MM.1S (cell line): ENCODE results near the gene FOXP1.

Experiments
- DNase-seq: peaks from one replicate; pipeline ENCODE4 v3.0.0-alpha.2; 2015
- H2AFZ ChIP-seq: fragments of 300-600 bp; sonication (generic); 2 replicates; pipeline ENCODE4 v1.6.0; 2016; ENCODE audit warnings: antibody characterized with exemption, low read length
- H3F3A ChIP-seq: fragments of 300-600 bp; sonication (generic); 2 replicates; pipeline ENCODE4 v1.6.1; 2016; ENCODE audit warnings: mild to moderate bottlenecking, antibody characterized with exemption, low read length, moderate library complexity, mixed read lengths; ENCODE audit not compliant: insufficient read depth
- H3K27ac ChIP-seq: fragments of 300-600 bp; sonication (generic); 2 replicates; pipeline ENCODE4 v1.5.1; 2016; ENCODE audit warnings: mild to moderate bottlenecking, low read length
- H3K27me3 ChIP-seq: fragments of 300-600 bp; sonication (generic); replicated peaks from 2 replicates; pipeline ENCODE4 v1.6.0; 2016; ENCODE audit warnings: low read length; ENCODE audit not compliant: insufficient read depth
- H3K36me3 ChIP-seq: fragments of 300-600 bp; sonication (generic); replicated peaks from 2 replicates; pipeline ENCODE4 v1.6.1; 2016; ENCODE audit warnings: mild to moderate bottlenecking, low read length, mixed read lengths; ENCODE audit not compliant: insufficient read depth
- H3K4me1 ChIP-seq: fragments of 300-600 bp; sonication (generic); 2 replicates; pipeline ENCODE4 v1.6.1; 2016; ENCODE audit warnings: low read length, mixed read lengths
- H3K4me2 ChIP-seq: fragments of 300-600 bp; sonication (generic); 2 replicates; pipeline ENCODE4 v1.6.0; 2016; ENCODE audit warnings: low read depth, low read length
- H3K4me3 ChIP-seq: fragments of 300-600 bp; sonication (generic); 2 replicates; pipeline ENCODE4 v1.5.1; 2016; ENCODE audit warnings: low read length, mixed read lengths
- H3K79me2 ChIP-seq: fragments of 300-600 bp; sonication (generic); 2 replicates; pipeline ENCODE4 v1.6.1; 2016; ENCODE audit warnings: mixed run types, low read length, mixed read lengths
- H3K9ac ChIP-seq: fragments of 300-600 bp; sonication (generic); 2 replicates; pipeline ENCODE4 v1.6.1; 2016; ENCODE audit warnings: low read length, mixed read lengths
- H3K9me2 ChIP-seq: fragments of 300-600 bp; sonication (generic); replicated peaks from 2 replicates; pipeline ENCODE4 v1.6.1; 2016; ENCODE audit warnings: mild to moderate bottlenecking, low read length, mixed read lengths; ENCODE audit not compliant: insufficient read depth
- H3K9me3 ChIP-seq: fragments of 300-600 bp; sonication (generic); replicated peaks from 2 replicates; pipeline ENCODE4 v1.6.1; 2016; ENCODE audit warnings: mild to moderate bottlenecking, low read length, mixed read lengths; ENCODE audit not compliant: insufficient read depth
- H4K20me1 ChIP-seq: fragments of 300-600 bp; sonication (generic); 2 replicates; pipeline ENCODE4 v1.6.1; 2016; ENCODE audit warnings: mild to moderate bottlenecking, low read length, moderate library complexity, mixed read lengths; ENCODE audit not compliant: insufficient read depth
- EZH2 ChIP-seq: fragments of 300-600 bp; sonication (generic); optimal IDR thresholded peaks from 2 replicates; pipeline ENCODE3; 2017; ENCODE audit warnings: low read depth, mild to moderate bottlenecking, antibody characterized with exemption, low read length, mixed read lengths
- EZH2phosphoT487 ChIP-seq: fragments of 300-600 bp; sonication (generic); IDR thresholded peaks from 2 replicates; pipeline ENCODE4 v1.6.1; 2018; ENCODE audit warnings: antibody characterized with exemption, low read length
- TF ChIP-seq, protein P1 (sequence below): fragments of 300-600 bp; sonication (generic); IDR thresholded peaks from 2 replicates; pipeline ENCODE4 v1.5.1; 2016; ENCODE audit warnings: antibody characterized with exemption, low read length, mixed read lengths

Gene FOXP1

GRCh38 chr3:71121429-71122167, 461.9 kb downstream of the FOXP1 start:
- TF ChIP-seq EZH2 (no peak), EZH2phosphoT487 (no peak)
- TF ChIP-seq, protein P1, sequence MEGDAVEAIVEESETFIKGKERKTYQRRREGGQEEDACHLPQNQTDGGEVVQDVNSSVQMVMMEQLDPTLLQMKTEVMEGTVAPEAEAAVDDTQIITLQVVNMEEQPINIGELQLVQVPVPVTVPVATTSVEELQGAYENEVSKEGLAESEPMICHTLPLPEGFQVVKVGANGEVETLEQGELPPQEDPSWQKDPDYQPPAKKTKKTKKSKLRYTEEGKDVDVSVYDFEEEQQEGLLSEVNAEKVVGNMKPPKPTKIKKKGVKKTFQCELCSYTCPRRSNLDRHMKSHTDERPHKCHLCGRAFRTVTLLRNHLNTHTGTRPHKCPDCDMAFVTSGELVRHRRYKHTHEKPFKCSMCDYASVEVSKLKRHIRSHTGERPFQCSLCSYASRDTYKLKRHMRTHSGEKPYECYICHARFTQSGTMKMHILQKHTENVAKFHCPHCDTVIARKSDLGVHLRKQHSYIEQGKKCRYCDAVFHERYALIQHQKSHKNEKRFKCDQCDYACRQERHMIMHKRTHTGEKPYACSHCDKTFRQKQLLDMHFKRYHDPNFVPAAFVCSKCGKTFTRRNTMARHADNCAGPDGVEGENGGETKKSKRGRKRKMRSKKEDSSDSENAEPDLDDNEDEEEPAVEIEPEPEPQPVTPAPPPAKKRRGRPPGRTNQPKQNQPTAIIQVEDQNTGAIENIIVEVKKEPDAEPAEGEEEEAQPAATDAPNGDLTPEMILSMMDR, result no peak
- H3K4me3 ChIP-seq, result no peak overlapping the region
- H2AFZ ChIP-seq, result no peak overlapping the region
- H4K20me1 ChIP-seq, result no peaks in the 10 kb centered on the region
- no peak for DNase-seq
- no peaks in the 10 kb centered on the region for H3K79me2 ChIP-seq
- H3K27me3 ChIP-seq, result no peaks in the 10 kb centered on the region
- H3K27ac ChIP-seq, result no peak overlapping the region
- no peaks in the 10 kb centered on the region for H3K9me2 ChIP-seq
- no peaks in the 10 kb centered on the region for H3F3A ChIP-seq
- H3K36me3 ChIP-seq, result no peaks in the 10 kb centered on the region
- no peaks in the 10 kb centered on the region for H3K4me1 ChIP-seq
- no peak overlapping the region for H3K4me2 ChIP-seq
- H3K9me3 ChIP-seq, result no peaks in the 10 kb centered on the region
- H3K9ac ChIP-seq, result no peak overlapping the region

- Histone ChIP-seq H2AFZ (no peak overlapping the region), H3K27ac (no peak overlapping the region), H3K4me2 (no peak overlapping the region), H3K4me3 (no peak overlapping the region), H3K9me3 (no peaks in the 10 kb centered on the region), H3K4me1 (no peaks in the 10 kb centered on the region), H3F3A (no peaks in the 10 kb centered on the region), H4K20me1 (no peaks in the 10 kb centered on the region), H3K27me3 (no peaks in the 10 kb centered on the region), H3K9me2 (no peaks in the 10 kb centered on the region), H3K36me3 (no peaks in the 10 kb centered on the region), H3K9ac (no peak overlapping the region), H3K79me2 (no peaks in the 10 kb centered on the region)
- TF ChIP-seq EZH2phosphoT487, result no peak
- TF ChIP-seq, protein P1, result no peak
- no peak for TF ChIP-seq EZH2
- DNase-seq, result no peak
These were observed 463.5 kb downstream of the FOXP1 start for GRCh38 chr3:71120012-71120411.

GRCh38 chr3:71119171-71119570, 464.4 kb downstream of the FOXP1 start:
- Histone ChIP-seq H3K79me2 (no peaks in the 10 kb centered on the region), H3K27ac (no peak overlapping the region), H3K27me3 (no peaks in the 10 kb centered on the region), H3K36me3 (no peaks in the 10 kb centered on the region), H3F3A (no peaks in the 10 kb centered on the region), H3K4me2 (no peak overlapping the region), H3K9me2 (no peaks in the 10 kb centered on the region), H3K4me1 (no peaks in the 10 kb centered on the region), H3K9ac (no peak overlapping the region), H4K20me1 (no peaks in the 10 kb centered on the region), H3K9me3 (no peaks in the 10 kb centered on the region), H2AFZ (no peak overlapping the region), H3K4me3 (no peak overlapping the region)
- TF ChIP-seq, protein P1, result no peak
- TF ChIP-seq EZH2phosphoT487 (no peak), EZH2 (no peak)
- no peak for DNase-seq
